ENCODE measurements around the gene PLA2G5. TPM values are rescaled to one million over a fixed set of nuclear protein-coding genes. Genes with fewer than 3 reads are reported as not detected.
A peak's percentile ranks its signal among the peaks of the same experiment; 100 is the strongest.

Gene PLA2G5
- total and polyA plus RNA-seq, 2 of the 4 experiments (the other 2 are of a cell fraction): not detected

DNA sequence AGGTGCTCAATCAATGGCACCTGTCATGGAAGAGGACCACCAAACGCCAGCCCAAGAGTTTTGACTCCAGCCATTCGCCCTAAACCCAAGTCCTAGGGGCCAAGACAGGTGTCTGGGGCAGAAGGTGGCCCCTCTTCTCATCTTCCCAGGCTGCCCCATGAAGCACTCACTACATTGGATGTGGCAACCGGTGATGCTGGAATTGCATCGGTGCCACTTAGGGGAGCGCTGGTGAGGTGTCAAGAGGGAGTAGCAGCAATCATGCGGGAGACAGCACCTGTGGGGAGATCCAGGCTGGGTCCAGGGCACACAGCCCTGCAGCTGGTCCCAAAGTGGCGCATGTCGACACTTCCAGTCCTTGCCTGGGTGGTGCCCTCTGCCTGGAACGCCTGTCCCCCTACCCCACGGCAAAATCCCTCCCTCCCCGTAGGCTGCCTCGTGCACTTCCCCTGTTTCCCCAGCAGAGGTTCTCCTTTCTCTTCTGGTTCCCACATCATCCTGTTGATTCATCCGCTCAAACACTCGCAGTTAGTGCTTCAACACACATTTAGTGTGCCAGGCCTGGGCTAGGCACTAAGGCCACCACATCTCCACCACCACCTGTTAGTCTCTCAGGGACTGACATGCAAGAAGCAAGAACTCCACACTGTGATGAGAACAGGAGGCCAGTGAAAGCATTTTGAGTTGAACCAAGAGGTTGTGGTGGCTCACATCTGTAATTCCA is 30.8 kb downstream of the PLA2G5 start:
- Histone ChIP-seq H3K79me1 (ENCODE audit: low read depth in 1 of 2, low read length in 2 of 2) (no peaks in the 10 kb centered on the region), H3K14ac (replicated peaks; ENCODE audit: low read depth, low read length) (no peak overlapping the region), H3K4me1 (ENCODE audit: control insufficient read depth, insufficient read depth, low read length) (peaks cover 3% of the 10 kb centered on the region), H3K4me2 (ENCODE audit: low read depth, low read length) (no peak overlapping the region), H3K18ac (ENCODE audit: low read depth, low read length) (no peak overlapping the region), H4K8ac (ENCODE audit: low read depth in 2 of 2, low read length in 2 of 2) (no peak overlapping the region), H3K4me3 (ENCODE audit: insufficient read depth, low read depth, low read length) (no peak overlapping the region), H3K9me3 (ENCODE audit: control insufficient read depth, insufficient read depth, low read length) (no peaks in the 10 kb centered on the region), H4K91ac (ENCODE audit: insufficient read depth, low read depth, low read length) (no peak overlapping the region), H4K20me1 (ENCODE audit: insufficient read depth, low read length) (no peaks in the 10 kb centered on the region), H2BK120ac (ENCODE audit: low read depth, low read length) (no peak overlapping the region), H2AK5ac (ENCODE audit: low read depth, low read length) (no peak overlapping the region), H3K9ac (ENCODE audit: low read depth, low read length) (no peak overlapping the region), H2BK5ac (ENCODE audit: low read depth, low read length, poor library complexity, severe bottlenecking) (no peak overlapping the region), H3K56ac (ENCODE audit: extremely low read depth, insufficient read depth, low read length) (no peak overlapping the region), H3K4ac (ENCODE audit: low read depth, low read length) (no peak overlapping the region), H3K9me1 (ENCODE audit: insufficient read depth, low read length) (no peaks in the 10 kb centered on the region; the same call in 1 of the 2 replicates), H4K5ac (ENCODE audit: low read depth, low read length) (no peak overlapping the region), H3K27ac (ENCODE audit: insufficient read depth, low read length) (no peak overlapping the region), H3K27me3 (ENCODE audit: control insufficient read depth, insufficient read depth, low read length) (peaks cover 22% of the 10 kb centered on the region), H2AFZ (replicated peaks; ENCODE audit: low read length, poor library complexity) (peak overlapping the region; percentile 72), H3K36me3 (ENCODE audit: control insufficient read depth, insufficient read depth, low read length) (no peaks in the 10 kb centered on the region), H3K23ac (ENCODE audit: low read depth, low read length) (no peak overlapping the region), H2BK15ac (ENCODE audit: low read depth, low read length) (no peak overlapping the region), H2AK9ac (replicated peaks; ENCODE audit: low read depth, low read length, poor library complexity) (no peak overlapping the region), H2BK20ac (ENCODE audit: low read depth, low read length) (no peak overlapping the region)
- CTCF ChIA-PET: no interaction called here
- intact Hi-C loops (cut with micrococcal nuclease) (loop anchor here (1.0 kb wide), 4 partner anchors 52 to 393 kb away; no protein-coding TSS in a partner anchor), dilution Hi-C loops (cut with HindIII; ENCODE audit: low sequenced_read_pairs, unreplicated experiment) (no loop called here), in situ Hi-C loops (cut with MboI; ENCODE audit: low sequenced_read_pairs) (no loop called here)
- peak; percentile 47 for TF ChIP-seq SMC3 (IDR thresholded peaks at IDR 0.05; ENCODE audit: low read depth, low read length)
- no peak for TF ChIP-seq MAFK (IDR thresholded peaks at IDR 0.05; ENCODE audit: low read depth, low read length)
- peak; percentile 59 for TF ChIP-seq RAD21 (IDR thresholded peaks at IDR 0.05; ENCODE audit: low read length)
- TF ChIP-seq, protein P1, sequence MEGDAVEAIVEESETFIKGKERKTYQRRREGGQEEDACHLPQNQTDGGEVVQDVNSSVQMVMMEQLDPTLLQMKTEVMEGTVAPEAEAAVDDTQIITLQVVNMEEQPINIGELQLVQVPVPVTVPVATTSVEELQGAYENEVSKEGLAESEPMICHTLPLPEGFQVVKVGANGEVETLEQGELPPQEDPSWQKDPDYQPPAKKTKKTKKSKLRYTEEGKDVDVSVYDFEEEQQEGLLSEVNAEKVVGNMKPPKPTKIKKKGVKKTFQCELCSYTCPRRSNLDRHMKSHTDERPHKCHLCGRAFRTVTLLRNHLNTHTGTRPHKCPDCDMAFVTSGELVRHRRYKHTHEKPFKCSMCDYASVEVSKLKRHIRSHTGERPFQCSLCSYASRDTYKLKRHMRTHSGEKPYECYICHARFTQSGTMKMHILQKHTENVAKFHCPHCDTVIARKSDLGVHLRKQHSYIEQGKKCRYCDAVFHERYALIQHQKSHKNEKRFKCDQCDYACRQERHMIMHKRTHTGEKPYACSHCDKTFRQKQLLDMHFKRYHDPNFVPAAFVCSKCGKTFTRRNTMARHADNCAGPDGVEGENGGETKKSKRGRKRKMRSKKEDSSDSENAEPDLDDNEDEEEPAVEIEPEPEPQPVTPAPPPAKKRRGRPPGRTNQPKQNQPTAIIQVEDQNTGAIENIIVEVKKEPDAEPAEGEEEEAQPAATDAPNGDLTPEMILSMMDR (conservative IDR thresholded peaks at IDR 0.05; ENCODE audit: low read depth, low read length): peak; percentile 54
- WGBS, 2 experiments (ENCODE audit: extremely low coverage in 2 of 2, insufficient read length in 1 of 2): 38% methylated on average over 8 of the region's 14 CpGs; no CpG with 5 or more reads in 1 of the 2 experiments
- no TSS peak for BruUV-seq (replicated peaks)
- POLR2A ChIA-PET (ENCODE audit: unreplicated experiment): no interaction called here
- DNase-seq: peak; percentile 48
- peak; percentile 95 for ATAC-seq (ENCODE audit: low read depth)

All from IMR-90 (cell line).